HG02973 (cell line): ENCODE measurements around the gene GMPPB.
"Not testable (repeated sequence)": the region's sequence is repeated elsewhere in the genome, so short reads cannot be mapped to it uniquely, and the experiment has no call there.

Source experiments
- ATAC-seq: cut with Tn5 transposase; IDR thresholded peaks from one replicate; pipeline ENCODE4 v1.9.1; 2021; ENCODE audit warnings: moderate library complexity; ENCODE audit not compliant: unreplicated experiment

Gene GMPPB

DNA sequence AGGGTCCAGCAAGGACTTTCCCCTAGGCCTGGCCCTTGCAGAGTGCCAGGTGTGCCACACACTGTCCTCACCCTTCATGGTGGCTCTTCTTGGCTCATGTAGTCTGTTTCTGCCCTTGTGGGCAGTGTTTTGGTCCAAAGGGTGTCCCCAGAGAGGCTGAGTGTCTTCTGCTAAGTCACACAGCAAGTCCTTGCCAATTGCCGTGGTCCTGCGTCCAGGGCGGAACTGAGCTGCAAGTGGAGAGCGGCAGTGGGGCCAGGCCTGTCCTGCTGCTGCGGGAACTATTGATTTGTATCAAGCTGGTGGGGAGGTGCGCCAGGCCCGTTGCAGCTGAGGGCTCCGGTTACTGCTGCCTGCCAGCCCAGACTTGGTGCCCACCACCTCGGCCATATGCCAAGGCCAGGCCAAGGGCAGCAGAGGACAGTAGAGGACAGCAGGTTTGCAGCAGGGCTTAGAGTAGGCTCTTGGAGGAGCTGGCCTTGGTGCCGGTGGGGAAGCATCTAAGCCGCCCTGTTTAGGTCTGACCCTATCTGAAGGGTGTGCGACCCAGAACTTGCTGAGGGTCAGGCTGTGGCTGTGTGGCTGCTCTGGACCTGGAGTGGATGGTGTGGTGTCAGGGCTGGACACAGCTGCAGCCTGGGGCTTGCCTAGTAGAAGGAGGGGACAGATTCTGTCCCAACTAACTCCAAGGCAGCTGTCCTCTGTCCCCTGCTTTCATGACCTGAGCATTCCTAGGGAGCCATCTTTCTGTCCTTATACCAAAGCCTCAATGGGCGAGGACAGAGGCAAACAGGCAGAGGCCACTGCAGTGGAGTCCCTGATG lies 8.8 kb downstream of the GMPPB start:
- no peak for ATAC-seq

DNA sequence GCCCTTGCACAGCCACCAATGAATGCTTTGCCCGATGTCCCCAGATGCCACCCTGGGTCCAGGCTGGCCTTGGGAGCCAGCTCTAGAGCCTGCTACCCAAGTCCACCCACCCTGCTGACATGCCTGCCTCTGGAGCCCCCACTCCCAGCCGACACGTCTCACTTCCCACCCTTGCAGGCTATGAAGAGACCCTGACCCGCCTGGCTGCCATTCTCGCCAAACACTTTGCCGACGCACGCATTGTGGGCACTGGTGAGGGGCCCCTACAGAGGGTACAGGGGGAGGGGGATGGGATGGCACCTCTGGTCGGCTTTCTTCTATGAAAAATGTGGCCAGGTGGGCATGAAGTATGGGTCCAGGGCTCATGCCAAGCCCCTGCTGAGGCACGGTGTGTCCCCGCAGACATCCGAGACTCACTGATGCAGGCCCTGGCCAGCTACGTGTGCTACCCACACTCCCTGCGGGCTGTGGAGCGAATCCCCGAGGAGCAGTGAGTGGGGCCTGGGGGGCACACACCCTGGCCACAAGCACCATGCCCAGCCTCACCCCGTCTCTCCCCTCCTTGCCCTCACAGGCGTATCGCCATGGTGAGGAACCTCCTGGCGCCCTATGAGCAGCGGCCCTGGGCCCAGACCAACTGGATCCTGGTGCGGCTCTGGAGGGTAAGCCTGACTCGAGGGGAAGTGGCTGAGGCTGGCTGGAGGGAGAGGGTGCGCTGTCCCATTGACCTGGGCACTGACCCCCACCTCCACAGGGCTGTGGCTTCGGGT lies 10.2 kb downstream of the GMPPB start:
- ATAC-seq: no peak

DNA sequence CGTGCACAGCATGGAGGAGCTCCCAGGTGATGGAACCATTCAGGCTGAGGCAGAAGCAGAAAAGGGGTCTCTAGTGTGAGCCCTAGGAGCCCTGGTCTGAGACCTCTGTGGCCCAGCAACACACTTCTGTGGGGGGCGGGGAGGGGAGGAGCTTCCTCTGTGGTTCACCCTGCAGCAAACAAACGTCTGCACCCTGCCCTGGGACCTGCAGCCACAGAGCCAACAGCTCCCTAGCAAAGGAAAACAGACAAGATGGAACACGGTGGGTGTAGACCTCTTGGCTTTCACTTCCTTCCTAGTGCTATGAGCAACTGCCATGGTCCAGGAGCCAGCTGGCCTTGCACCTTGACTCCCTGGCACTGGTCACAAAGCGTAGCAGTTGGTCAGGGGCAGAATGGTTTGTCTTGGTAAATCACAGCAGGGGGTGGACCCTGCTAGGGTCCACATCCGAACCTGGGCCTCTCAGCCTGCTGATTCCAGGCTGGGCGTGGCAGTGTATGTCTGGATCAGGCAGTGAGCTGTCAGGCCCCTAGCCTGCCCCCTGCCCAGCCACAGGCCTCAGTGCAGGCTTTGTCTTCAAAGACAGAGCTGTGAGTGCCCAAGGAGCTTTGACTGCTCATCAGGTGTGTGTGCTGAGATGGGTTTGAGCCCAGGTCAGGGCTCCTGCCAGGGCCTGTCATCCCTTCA lies 11.0 kb downstream of the GMPPB start:
- no peak for ATAC-seq

DNA sequence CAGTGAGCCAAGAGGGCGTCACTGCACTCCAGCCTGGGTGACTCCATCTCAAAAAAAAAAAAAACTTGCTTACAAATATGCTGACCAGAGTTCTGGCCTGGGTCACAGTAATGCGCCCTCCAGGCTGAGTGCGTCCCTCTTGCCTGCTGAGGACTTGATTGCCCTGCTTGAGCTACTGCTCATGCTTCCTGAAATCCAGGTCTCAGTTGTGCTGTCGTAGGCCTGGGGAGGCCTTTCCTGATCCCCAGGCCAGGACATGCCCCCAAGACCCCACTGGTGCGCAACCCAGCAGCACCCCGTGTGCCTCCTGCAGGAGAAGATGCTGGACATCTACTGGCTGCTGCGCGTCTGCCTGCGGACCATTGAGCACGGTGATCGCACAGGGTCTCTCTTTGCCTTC lies 11.6 kb downstream of the GMPPB start:
- ATAC-seq: no peak

DNA sequence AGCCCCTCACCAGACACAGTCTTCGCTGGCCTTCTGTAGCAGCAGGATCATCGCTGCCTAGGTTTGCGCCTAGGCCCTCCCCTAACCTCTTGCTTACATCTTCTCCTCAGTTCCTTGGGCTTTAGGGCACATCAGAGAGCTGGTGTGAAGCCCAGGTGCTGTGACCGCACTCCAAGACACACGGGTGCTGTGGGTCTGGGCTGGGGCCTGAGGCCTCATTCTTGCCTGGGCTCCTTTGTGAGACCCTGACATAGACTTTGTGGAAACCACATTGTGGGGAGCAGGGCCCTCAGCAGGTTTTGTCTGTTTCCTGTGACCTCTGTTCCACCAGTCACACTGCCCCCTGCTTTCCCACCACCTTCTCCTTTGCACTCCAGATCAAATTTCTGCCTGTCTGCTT lies 12.3 kb downstream of the GMPPB start:
- ATAC-seq: no peak

DNA sequence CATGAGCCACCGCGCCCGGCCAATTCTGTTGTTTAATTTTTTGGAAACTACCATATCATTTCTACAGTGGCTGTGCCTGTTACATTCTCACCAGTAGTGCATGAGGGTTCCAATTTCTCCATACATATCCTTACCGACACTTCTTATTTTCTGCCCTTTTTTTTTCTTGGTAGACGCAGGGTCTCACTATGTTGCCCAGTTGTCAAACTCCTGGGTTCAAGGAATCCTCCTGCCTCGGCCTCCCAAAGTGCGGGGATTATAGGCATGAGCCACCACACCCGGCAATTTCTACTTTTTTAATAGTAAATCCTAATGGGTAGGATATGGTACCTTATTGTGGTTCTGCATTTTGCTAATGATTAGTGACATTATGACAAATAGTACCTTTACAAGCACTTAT lies 13.9 kb downstream of the GMPPB start:
- ATAC-seq: no peak

DNA sequence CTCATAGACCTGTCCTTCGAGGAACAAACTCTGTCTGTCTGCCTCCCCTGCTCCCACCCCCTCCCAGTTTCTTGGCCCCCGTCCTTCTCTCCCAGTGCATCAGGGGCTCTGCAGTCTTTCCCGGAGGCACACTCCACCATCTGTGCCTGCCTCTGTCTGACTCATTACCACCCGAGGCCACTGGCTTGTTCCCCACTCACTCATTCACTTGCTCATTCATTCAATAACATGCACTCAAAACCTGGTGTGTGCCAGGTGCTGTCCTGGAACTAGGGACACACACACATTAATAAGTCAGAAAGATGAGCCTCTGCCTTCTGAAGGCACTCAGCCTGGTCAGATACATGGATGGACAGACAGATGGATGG lies 16.7 kb downstream of the GMPPB start:
- ATAC-seq: no peak

DNA sequence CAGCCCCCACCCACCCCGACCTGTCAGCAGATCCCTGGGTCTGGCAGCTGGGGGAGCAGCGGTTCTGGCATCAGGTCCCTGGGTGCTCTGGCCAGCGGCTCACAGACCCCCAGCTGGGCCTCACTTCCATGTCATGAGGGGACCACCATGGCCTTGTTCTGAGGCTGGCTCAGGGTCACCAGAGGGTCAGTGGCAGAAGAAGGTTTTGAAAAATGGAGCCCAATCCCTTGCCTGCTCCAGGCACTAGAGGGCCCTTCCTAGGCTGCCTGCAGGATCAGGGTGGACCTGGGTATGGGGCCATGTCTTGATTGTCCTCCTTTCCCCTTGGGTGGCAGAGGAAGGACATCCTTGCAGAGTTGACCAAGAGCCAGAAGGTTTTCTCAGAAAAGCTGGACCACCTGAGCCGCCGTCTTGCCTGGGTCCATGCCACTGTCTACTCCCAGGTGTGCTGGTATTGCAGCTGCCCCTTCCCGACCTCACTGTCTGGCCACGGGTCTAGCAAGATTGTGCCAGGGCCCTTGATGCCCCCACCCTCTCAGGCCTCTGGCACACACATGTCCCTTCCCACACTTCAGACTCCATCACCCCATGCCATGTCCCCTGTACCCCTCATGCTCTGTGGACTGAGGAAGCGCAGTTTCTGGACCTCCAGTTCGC lies 17.2 kb downstream of the GMPPB start:
- ATAC-seq: no peak

DNA sequence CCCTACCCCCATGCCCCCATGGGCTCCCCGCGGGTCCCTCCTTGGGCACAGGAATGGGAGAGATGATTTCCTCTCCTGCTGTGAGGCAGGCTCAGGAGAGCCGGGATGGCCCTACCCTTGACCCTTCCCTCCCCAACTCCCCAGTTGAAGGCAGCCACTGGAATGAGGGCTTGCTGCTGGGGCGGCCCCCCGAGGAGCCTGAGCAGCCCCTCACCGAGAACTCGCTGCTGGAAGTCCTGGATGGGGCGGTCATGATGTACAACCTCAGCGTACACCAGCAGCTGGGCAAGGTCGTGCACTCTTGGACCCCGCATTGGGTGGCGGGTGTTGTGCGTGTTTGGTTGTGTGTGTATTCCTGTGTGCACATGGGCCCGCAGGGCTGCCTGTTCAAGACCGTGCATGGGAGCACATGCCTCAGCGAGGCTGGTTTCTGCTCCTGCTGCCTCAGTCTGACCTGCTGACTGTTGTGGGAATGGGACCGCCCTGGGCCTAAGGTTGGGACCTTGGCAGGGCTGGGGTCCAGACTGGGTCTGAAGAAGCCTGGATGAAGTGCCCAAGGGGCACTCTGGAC lies 18.3 kb downstream of the GMPPB start:
- no peak for ATAC-seq

DNA sequence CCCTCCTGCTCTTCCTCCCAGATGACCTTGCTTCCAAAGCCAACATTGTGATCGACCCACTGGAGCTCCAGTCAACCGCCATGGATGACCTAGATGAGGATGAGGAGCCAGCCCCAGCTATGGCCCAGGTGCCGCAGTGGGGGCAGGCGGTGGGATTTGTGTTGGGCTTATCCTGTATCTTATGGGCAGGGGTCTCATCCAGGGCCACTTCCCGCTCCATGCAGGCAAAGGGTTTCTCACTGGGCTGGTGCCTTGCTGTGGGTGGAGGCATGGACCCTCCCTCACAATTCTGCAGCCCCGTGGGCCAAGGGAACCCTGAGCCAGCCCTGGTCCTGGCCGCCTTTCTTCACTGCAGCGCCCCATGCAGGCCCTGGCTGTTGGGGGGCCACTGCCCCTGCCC lies 19.1 kb downstream of the GMPPB start:
- no peak for ATAC-seq

DNA sequence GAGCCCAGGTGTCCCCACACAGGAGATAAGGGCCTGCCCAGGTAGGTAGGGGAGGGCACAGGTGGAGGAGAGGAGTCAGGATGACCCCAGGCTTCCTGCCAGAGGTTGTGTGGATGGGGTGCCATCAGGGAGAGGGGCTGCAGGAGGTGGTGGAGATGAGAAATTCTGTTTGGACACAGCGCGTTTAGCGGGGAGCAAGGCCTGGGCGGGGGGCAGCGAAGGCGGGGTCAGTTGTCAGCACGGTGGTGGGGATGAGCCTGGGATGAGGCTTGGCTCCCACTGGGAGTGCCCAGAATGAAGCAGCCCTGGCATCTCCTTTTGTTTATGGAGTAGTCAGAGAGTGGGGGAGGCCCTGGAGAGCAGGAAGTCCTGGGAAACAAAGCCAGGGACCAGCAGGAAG lies 19.8 kb downstream of the GMPPB start:
- ATAC-seq: no peak

DNA sequence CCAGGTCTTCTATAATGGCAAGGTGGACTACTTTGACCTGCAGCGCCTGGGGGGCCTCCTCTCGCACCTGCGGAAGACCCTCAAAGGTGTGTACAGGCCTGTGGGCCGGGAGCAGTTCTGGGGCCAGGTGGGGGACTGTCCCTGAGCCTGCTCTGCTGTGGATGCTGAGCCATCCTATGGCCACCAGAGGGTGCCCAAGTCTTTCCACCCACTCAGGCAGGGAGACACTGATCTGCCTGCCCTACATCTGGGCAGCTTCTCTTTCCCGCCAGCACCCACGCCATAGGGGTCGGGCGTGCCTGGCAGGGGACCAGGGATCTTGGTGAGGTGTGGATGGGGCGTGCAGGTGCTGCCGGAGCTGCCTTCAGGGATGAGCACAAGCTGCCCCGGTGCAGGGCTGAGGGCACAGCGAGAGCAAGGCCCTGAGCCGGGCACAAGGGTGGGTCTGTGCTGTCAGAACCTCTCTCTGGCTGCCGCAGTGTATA lies 20.3 kb downstream of the GMPPB start:
- ATAC-seq: no peak

DNA sequence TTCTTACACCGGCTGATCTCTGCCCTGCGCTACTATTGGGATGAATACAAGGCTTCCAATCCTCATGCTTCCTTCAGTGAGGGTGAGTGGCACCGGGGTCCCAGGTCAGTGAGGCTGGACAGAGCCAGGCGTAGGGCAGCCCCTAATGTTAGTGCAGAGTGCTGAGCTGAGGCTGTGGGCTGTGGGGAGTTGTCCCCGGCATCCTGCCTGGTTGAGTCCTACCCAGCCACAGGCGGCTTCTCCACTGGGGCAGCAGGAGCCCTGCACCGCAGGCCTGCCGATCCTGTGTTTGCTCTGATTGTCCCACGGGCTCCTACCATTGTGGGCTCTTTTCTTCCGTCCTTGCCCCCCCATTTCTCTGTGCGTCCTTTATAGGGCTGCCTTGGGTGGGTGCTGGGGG lies 21.1 kb downstream of the GMPPB start:
- ATAC-seq: no peak

DNA sequence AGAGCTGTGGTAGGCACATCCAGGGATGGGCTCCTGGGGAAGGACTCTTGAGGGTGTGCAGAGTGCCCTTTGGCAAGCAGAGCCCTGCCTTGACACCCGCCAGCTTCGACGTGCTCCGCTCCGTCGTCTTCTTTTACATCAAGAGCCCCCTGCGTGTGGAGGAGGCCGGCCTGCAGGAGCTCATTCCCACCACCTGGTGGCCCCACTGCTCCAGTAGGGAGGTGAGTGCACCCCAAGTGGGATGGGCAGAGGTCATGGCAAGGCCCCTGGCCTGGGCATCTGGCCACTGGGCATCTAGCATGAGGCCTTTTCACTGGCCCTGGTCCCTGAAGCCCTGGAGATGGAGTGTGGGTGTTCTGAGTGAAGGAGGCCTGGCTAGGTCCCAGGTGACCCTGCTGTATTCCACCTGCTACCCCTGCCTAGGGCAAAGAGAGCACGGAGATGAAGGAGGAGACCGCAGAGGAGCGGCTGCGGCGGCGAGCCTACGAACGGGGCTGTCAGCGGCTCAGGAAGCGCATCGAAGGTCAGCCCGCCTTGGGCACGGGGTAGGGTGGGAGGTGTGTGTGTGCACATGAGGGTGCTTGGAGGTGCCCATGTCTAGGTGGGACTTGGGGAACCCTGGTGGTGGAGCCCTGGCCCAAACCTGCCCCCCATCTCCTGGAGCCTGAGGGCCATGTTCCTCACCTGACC lies 22.2 kb downstream of the GMPPB start:
- no peak for ATAC-seq

DNA sequence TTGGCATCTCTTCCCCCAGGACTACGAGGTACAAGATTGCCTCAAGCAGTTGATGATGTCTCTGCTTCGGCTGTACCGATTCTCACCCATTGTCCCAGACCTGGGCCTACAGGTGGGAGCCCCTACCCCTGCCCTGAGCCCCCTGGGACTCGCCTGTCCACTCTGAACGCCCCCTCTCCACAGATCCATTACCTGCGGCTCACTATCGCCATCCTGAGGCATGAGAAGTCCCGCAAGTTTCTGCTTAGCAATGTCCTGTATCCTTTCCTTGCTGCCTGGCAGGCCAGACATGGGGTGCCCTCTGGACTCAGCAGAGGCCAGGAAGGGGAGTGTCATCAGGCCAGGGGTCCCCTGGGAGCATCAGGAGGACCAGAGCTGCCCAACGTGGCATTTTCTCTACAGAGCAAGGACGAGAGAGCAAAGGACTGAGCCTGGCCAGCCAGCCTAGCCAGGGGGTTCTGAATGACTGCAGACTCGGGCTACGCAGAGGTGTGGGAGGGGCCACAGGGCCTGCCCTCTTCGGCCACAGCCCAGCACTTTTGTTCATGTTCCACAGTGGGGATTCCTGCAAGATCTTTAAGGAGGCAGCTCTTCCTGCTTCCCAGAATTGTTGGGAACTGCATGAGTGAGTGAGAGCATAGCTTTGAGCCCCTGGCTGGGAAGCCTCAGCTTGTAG lies 23.2 kb downstream of the GMPPB start:
- no peak for ATAC-seq

DNA sequence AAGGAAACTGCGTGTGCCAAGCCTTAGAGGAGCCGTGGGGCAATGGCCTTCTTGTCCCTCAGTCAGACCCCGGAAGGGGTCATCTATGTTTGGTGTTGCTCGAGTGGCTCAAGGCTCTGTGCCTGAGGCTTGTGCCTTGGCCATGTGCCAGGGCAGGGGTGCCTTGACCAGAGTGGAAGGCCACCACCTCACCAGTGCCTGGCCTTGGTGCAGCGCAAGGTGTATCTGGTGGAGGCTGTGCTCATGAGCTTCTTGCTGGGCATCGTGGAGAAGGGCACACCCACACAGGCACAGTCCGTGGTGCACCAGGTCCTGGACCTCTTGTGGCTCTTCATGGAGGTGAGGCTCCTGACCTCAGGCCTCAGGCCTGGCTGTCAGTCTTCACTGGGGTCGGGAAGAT lies 23.7 kb downstream of the GMPPB start:
- ATAC-seq: no peak

DNA sequence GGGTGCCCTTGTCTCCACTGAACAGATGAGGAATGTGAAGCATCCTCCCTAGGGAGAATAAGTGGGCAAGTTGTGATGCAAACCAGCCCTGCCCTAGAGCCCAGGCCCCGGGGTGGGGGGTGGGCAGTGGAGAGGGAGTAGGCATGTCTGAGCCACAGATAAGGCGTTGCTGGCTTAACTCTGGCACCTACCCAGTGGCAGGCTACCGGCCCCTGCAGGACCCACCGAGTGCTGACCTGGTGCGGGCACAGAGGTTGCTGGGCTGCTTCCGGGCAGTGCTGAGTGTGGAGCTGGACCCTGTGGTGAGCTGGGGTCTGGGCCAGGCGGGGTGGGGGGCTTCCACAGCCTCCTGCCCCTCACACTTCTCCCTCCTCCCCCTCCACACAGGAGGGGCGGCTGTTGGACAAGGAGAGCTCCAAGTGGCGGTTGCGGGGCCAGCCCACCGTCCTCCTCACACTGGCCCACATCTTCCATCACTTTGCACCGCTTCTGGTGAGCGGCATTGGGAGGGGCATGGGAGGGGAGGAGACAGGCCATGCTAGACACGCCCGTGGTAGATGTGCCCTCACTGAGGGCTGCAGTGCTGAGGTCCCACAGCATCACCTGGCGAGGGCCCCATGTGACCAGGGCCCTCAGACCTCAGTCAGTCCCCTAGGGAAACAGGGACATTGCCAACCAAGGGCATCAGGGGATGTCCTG lies 24.3 kb downstream of the GMPPB start:
- no peak for ATAC-seq

DNA sequence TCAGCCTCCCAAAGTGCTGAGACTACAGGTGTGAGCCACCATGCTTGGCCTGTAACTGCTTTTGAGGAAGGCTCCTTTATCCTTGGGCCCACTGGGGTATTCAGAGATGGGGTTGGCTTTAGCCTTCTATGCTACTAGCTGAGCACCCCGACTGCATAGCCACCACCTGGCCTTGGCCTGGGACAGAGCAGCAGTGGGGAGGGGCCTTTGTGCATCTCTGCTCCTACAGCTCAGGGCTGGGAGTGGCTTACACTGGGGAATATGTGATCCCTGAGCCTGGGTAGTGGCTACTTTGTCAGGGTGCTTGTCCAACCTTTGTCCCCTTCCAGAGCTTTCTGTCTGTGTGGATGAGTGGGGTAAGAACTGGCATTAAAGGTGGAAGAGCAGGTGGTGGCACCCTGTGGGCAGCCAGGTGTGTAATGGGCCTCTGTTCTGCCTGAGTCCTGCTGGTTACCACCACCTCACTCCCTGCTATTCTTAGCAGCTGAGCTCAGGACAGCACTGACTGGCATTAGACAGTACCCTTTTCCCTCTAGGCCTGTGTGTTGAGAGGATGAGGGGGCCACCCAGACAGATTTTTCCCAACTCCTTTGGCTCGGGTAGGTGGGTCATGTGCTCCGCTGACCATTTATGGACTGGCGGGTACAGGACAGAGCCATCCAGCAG lies 28.3 kb downstream of the GMPPB start:
- not testable (repeated sequence) for ATAC-seq
